ENCODE measurements around the gene LITAF.

The LITAF gene

GRCh38 chr16:11586856-11587642 lies at the start of gene LITAF:
Gene LITAF (minus strand): TSS chr16:11586919. CDS start chr16:11556730, 30,189 bp downstream.
- peak; percentile 64 for DNase-seq

- no peak for DNase-seq
Observed at GRCh38 chr16:11636172-11636721, 49.5 kb upstream of the LITAF start.

GRCh38 chr16:11635679-11636171 lies 49.0 kb upstream of the LITAF start:
- no peak for DNase-seq

- no peak for DNase-seq
Observed at GRCh38 chr16:11635113-11635652, 48.5 kb upstream of the LITAF start.

- DNase-seq, result no peak
Observed at GRCh38 chr16:11634312-11634711, 47.6 kb upstream of the LITAF start.

GRCh38 chr16:11633113-11633512 lies 46.4 kb upstream of the LITAF start:
- no peak for DNase-seq

- DNase-seq, result no peak
Observed at GRCh38 chr16:11632455-11632939, 45.8 kb upstream of the LITAF start.

- DNase-seq, result no peak
Observed at GRCh38 chr16:11631214-11631613, 44.5 kb upstream of the LITAF start.

- no peak for DNase-seq
Observed at GRCh38 chr16:11630768-11631056, 44.0 kb upstream of the LITAF start.

- DNase-seq, result no peak
Observed at GRCh38 chr16:11630046-11630767, 43.5 kb upstream of the LITAF start.

GRCh38 chr16:11629071-11630030 lies 42.6 kb upstream of the LITAF start:
- no peak for DNase-seq

- no peak for DNase-seq
Observed at GRCh38 chr16:11627822-11628457, 41.2 kb upstream of the LITAF start.

GRCh38 chr16:11627292-11627663 lies 40.6 kb upstream of the LITAF start:
- DNase-seq, result no peak

- no peak for DNase-seq
Observed at GRCh38 chr16:11626657-11627291, 40.1 kb upstream of the LITAF start.

GRCh38 chr16:11625769-11626168 lies 39.0 kb upstream of the LITAF start:
- DNase-seq, result no peak

GRCh38 chr16:11624636-11625607 lies 38.2 kb upstream of the LITAF start:
- no peak for DNase-seq

- DNase-seq, result no peak
Observed at GRCh38 chr16:11624205-11624604, 37.5 kb upstream of the LITAF start.

- peak; percentile 29 for DNase-seq
Observed at GRCh38 chr16:11621920-11622651, 35.4 kb upstream of the LITAF start.

GRCh38 chr16:11621539-11621919 lies 34.8 kb upstream of the LITAF start:
- no peak for DNase-seq
